ENCODE data around the gene TSC1.

The TSC1 gene

GRCh38 chr9:132978112-132978450, 33.7 kb upstream of the TSC1 start:
- POLR2A ChIA-PET = no interaction called here

GRCh38 chr9:132976571-132976970, 32.2 kb upstream of the TSC1 start:
- TF ChIP-seq CTCF (IDR thresholded peaks at IDR 0.05; ENCODE audit: control extremely low read depth, extremely low read depth, low read depth, missing control alignments) = no peak
- POLR2A ChIA-PET = no interaction called here
- CTCF ChIA-PET = interaction anchor here (1.1 to 3.4 kb wide), 4 partner anchors 15 to 205 kb away, joined by 3 to 15 read pairs (median 4); no protein-coding TSS in a partner anchor
- DNase-seq (ENCODE audit: extremely low spot score) = no peak

More at GRCh38 chr9:132978112-132978450, 33.7 kb upstream of the TSC1 start:
- DNase-seq (ENCODE audit: extremely low spot score) = no peak
- TF ChIP-seq CTCF (IDR thresholded peaks at IDR 0.05; ENCODE audit: control extremely low read depth, extremely low read depth, low read depth, missing control alignments) = no peak
- CTCF ChIA-PET = interaction anchor here (0.9 to 3.4 kb wide), 13 partner anchors 10 to 79 kb away, joined by 3 to 15 read pairs (median 4); no protein-coding TSS in a partner anchor

- ChIA-PET POLR2A (no interaction called here), CTCF (interaction anchor here (3.4 kb wide), 1 partner anchor 16 kb away, joined by 15 read pairs; no protein-coding TSS in a partner anchor)
- no peak for DNase-seq (ENCODE audit: extremely low spot score)
- TF ChIP-seq CTCF (IDR thresholded peaks at IDR 0.05; ENCODE audit: control extremely low read depth, extremely low read depth, low read depth, missing control alignments) = no peak
Measured at GRCh38 chr9:132975961-132976360, 31.5 kb upstream of the TSC1 start.

- POLR2A ChIA-PET = no interaction called here
- no peak for TF ChIP-seq CTCF (IDR thresholded peaks at IDR 0.05; ENCODE audit: control extremely low read depth, extremely low read depth, low read depth, missing control alignments)
- CTCF ChIA-PET = interaction anchor here (0.7 to 3.0 kb wide), 11 partner anchors 8 to 309 kb away, joined by 3 to 13 read pairs (median 4); no protein-coding TSS in a partner anchor
- no peak for DNase-seq (ENCODE audit: extremely low spot score)
Measured at GRCh38 chr9:132973713-132974112, 29.3 kb upstream of the TSC1 start.

- no peak for DNase-seq (ENCODE audit: extremely low spot score)
- TF ChIP-seq CTCF (IDR thresholded peaks at IDR 0.05; ENCODE audit: control extremely low read depth, extremely low read depth, low read depth, missing control alignments) = no peak
- CTCF ChIA-PET = interaction anchor here (0.7 to 3.0 kb wide), 11 partner anchors 9 to 309 kb away, joined by 3 to 13 read pairs (median 5); no protein-coding TSS in a partner anchor
- POLR2A ChIA-PET = no interaction called here
Measured at GRCh38 chr9:132973166-132973565, 28.8 kb upstream of the TSC1 start.

GRCh38 chr9:132970324-132971062, 26.1 kb upstream of the TSC1 start:
- POLR2A ChIA-PET = no interaction called here
- no peak for DNase-seq (ENCODE audit: extremely low spot score)
- no peak for TF ChIP-seq CTCF (IDR thresholded peaks at IDR 0.05; ENCODE audit: control extremely low read depth, extremely low read depth, low read depth, missing control alignments)
- CTCF ChIA-PET = interaction anchor here (0.8 to 1.6 kb wide), 2 partner anchors 51 to 68 kb away, joined by 3 to 4 read pairs; no protein-coding TSS in a partner anchor

Data from GM10248 (cell line).